T47D (cell line): ENCODE results near the gene ITPKB.

ENCODE experiments used
- DNase-seq, 2 experiments: peaks; one replicate each; pipeline versions ENCODE4 v3.0.0 to v3.0.0-alpha.2; 2011 to 2012; ENCODE audit warnings: low read depth in 1 of 2, low spot score in 1 of 2
- JUND ChIP-seq: IDR thresholded peaks from 2 replicates; pipeline ENCODE4 v1.6.1; 2012; ENCODE audit warnings: low read depth
- in situ Hi-C: cut with HindIII; loops from 2 replicates; pipeline ENCODE4 v1.10.0; 2016; ENCODE audit warnings: low sequenced_read_pairs, low pct_unique_long_range_greater_than_20kb

Gene ITPKB

DNA sequence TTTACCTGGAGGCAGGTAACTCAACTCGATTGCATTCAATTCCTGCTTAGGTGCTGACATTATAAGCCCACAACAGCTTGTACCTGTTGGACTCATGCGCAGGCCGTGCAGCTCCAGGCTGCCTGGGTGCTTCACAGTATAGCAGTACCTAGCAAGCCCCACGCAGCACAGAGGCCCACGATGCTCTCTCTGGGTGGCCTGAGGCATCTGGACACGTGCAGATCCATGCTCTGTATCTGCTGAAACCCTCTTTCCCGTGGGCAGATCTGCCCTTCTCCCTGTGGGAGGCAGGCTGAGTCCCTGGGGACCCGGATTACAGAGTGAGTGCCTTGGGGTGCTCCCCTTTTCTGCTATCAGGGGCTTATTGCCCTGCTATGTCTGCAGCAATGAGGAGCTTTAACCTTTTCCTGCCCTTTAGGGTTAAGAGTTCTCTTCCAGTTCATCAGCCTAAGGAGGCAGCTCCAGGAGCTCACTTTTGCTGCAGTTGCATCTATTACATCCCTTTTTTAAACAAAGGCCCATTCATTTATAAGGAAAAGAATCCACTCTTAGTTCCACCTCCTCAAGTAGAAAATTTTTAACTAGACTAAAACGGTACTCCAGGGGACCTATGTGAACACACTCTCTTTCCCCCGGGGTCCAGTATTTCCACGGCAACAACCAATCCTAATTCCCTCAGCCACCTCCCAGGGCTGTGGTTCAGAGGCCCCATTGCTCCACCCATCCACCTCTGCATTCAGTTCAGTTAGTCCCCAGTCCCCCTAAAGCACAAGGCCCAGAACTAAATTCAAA lies 19.3 kb downstream of the ITPKB start:
- in situ Hi-C loops: no loop called here
- DNase-seq: no peak
- no peak for TF ChIP-seq JUND

DNA sequence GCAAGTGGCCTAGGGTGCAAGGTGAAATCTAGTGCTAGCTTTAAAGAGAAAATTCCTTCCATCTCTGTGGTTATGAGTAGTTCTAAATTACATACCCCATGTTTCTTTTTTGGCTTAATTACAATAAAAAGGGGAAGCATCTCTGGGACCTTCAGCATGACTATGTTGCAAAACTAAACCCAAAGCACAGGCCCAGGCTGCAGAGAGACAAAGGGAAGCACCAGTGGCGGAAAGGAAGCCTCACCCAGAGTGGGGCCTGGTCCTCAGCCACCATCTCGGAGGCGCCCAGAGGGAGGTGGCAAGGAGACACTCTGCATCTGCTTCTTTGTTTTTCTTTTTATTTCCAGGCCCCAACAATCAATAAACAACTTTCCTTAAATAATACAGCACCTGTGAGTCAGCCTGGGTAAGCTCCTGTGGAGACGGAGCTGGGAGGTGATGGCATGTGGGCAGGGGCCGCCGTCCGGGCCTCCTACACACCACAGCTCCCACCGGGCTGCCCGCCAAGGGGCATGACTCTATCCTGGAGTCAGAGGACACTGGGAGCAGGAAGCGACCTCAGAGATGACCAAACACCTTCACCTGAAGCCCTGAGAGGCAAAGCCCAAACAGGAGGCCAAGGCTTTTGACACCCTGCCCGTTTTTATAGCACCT lies 21.7 kb downstream of the ITPKB start:
- no peak for DNase-seq
- in situ Hi-C loops: no loop called here
- no peak for TF ChIP-seq JUND

DNA sequence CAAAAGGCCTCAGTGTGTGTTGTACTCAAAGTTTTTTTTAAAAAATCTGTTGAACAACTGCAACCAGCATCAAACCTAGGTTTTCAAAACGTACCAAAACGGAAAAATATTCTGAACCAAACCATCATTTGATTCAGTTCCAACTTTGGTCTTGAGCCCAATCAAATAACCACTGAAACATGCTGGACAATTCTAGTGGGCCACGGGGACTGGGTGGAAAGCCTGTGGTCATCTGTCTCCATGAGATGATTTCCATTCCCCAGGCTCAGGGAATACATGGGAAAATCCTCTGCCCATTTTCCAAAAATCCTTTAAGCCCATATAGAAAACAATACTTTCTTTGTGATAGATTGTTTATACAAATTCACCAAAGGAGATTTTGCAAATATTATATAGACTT lies 22.5 kb downstream of the ITPKB start:
- in situ Hi-C loops: no loop called here
- DNase-seq: no peak
- TF ChIP-seq JUND: no peak

DNA sequence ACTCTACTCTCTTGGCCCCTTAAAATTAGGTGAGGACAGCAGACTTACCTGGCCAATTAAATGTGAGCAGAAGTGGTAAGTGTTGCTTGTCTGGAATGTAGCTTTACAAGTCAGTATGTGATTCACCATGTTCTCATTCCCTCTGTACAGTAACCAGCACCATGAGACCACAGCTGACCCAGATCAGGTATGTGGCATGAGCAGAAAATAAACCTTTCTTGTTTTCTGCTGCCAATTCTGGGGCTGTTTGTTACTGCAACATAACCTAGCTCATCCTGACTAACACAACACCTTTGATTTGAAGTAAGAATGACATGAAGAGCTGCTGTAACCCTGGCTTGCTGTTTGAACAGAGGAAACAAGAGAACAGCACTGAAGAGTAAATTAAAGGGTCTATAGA lies 24.9 kb downstream of the ITPKB start:
- no peak for DNase-seq
- in situ Hi-C loops: no loop called here
- no peak for TF ChIP-seq JUND

DNA sequence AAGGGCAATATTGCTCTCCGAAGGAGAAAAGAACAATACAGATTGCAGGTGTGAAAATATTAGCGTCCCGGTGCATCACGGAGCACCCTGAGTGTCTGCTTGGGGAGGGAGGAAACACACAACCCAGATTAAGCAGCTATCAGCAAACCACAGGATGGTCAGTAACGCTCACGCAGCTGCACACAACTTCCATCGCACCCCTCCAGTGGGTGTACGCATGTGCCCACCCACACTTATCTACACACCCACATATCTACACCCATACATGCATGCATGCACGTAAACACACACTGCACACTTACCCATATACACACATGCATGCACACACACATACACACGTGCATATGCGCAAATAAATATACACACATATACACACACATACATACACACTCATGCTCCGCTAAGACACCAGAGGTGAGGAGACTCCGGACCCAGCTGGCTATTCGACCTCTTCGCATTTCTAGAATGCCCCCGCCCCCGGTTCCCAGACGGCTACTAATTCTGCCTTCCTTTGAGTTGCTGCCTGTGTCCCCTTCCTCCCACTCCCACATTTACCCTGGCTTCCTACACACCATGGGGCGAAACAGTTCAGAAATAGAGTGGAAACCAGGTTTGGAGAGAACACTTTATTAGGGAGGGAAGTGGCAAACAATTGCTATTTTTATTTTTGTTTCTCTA lies 26.2 kb downstream of the ITPKB start:
- in situ Hi-C loops: no loop called here
- TF ChIP-seq JUND: no peak
- DNase-seq: no peak

DNA sequence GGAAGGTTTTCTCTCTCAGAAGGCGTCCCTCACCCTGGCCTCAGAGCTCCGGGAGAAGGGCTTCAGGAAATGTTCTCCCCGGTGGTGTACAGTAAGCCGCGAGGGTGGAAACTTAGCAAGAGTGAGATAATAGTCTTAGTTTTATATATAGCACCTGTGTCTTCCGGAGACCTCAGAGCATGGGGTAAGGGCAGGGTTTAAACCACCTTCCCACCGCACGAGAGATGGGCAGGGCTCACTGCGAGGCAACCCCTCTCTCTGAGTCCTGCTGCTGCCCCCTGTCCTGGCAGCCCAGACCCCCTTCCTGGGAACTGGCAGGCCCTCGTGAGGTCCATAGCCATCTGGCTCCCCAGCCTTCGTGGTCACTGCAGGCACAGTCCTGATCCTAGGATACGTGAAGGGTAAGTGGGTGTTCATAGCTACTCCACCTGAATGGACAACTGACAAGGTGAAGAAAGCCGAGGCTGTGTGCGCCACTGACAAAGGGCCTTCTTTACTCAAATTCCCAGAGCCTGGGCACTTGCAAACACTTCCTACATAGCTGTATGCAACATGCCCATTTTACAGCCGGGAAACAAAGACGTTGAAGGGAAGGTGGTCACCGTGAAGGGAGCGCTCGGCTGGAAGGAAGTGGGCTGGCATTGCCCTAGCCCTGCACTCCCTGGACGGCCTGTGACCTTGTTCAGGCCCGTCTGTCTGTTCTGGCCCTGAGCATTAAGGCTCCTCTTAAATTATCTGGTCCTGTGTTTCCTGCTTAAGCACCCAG lies 26.9 kb downstream of the ITPKB start:
- in situ Hi-C loops: no loop called here
- DNase-seq: no peak
- no peak for TF ChIP-seq JUND

DNA sequence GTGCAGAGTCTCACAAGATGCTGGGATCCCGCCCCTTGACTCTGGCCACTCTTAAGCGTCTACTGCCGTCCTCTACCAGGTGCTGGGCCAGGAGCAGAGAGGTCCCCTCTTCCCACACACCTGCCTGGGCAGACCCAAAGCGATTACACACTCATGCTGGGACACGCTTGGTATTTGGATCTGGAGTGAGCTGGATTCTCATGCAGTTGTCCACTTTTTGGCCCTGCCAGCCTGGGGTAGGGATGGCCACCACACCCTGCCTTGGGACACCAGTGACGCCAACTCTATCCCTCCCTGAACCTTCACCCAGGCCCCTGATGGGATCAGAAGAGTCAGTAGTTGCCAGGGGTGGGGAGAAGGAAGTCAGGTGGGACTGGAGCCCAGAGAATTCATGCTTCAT lies 28.6 kb downstream of the ITPKB start:
- no peak for DNase-seq
- in situ Hi-C loops: no loop called here
- no peak for TF ChIP-seq JUND

DNA sequence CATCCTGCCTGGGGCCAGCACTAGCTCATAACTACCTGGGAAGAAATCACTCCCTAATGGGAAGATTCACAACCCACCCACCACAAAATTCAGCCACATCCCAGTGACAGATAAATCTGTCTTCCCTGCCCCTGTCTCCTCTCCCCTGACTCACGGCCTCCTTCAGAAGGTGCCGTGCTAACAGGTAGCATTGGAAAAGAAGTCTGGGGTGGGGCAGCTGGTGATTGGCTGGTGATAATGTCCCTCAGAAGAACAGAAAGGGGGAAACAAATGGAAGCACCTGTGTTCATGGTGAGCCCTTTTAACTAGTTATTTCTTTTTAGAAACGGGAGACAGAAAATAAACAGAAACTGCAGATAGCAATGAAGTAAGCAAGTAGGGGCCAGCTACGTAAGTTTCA lies 29.1 kb downstream of the ITPKB start:
- in situ Hi-C loops: no loop called here
- TF ChIP-seq JUND: no peak
- DNase-seq: no peak

DNA sequence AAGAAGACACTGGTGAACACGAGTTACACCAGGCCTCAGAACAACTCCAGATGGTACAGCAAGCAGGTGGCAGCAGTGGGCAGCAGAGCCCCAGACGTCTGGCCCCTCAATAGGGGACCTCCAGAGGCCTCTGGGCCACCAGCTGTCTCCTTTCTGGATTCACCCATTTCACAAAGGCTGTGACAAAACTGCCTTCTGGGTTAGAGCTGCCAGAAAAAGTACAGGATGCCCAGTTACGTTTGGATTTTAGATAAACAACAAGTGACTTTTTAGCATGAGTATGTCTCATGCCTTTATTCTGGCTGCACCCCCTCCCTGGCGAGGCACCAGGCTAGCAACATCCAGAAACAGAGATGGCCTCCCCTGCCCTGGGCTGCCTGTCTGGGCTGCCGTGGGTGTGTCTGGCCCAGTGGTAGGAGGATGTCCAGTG lies 30.1 kb downstream of the ITPKB start:
- TF ChIP-seq JUND: no peak
- no peak for DNase-seq
- in situ Hi-C loops: no loop called here

DNA sequence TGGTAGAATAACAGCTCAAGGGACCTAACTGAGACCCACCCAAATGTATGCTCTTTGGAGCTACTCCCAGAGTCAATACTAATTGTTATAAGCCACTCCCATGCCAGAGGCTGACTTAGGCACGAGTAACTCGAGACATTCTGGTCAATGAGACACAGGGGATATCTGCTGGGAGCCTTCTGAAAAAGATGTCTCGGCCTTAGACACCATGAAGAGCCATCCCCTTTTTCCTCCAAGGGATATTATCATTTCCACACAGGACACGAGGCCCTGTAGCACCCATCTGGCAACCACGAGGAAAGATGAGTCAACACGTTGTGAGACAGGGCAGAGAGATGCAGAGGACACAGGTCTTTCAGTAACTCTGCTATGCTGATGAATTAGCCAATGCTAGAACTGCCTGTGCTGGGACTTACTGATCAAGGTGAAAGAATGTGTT lies 30.7 kb downstream of the ITPKB start:
- in situ Hi-C loops: no loop called here
- DNase-seq: no peak

DNA sequence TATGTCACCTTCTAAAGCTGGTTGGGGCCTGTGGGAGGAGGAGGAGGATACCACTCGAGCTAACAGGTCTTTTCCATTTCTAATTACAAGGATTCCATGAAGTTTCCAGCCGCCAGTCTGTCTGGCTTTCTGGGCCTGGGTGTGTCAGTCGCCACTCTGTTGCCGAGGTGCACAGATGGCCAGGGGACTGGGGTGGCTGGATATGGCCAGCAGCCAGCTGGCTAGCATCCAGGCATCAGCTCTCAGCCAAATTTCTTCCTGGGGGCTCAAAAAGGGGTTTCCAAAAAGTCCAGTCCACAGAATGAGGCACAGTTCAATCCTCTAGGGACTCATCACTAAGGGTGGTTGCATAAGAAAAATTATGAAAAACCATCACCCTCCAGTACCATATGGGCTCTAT lies 32.4 kb downstream of the ITPKB start:
- in situ Hi-C loops: no loop called here
- TF ChIP-seq JUND: no peak
- DNase-seq: no peak

More for the DNA sequence above, 30.7 kb downstream of the ITPKB start:
- TF ChIP-seq JUND: no peak

DNA sequence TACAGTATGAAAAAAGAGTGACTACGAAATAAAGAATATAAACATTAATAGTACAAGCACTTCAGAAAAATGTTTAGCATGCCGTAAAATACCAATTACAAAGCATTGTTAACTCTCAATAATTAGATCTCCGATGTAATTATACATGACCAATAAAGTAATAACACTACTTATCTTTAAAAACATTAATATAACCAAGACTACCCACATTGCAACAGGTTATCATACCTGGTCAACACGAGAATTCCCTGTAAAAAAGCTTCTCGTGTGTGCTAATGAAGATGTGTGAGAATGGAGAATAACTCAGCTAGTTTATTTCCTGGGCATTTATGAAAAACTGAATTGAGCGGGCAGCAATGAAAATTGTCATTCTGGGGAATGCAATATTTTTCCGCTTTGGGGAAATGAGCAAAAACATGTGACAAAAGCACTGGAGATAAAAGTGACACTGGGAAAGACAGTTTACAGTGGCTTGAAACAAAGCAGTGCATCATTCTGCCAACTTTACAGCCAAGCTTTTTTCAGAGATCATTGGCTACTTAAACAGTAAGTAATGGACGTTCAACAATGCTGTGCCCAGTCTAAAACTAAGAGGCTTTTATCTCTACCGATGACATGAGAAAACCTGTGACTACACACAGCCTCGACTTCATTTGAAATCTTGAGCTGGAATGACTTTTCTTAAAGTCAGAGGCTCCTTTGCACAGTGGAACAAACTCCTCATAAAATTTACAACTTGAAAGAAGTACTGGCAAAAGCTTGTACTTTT lies 34.7 kb downstream of the ITPKB start:
- TF ChIP-seq JUND: no peak
- in situ Hi-C loops: no loop called here
- no peak for DNase-seq
